ENCODE data around the gene CDC42EP3. TPM values are rescaled to one million over a fixed set of nuclear protein-coding genes. Genes with fewer than 3 reads are reported as not detected.

Gene CDC42EP3
- total RNA-seq, 1 donor: 136 TPM

DNA sequence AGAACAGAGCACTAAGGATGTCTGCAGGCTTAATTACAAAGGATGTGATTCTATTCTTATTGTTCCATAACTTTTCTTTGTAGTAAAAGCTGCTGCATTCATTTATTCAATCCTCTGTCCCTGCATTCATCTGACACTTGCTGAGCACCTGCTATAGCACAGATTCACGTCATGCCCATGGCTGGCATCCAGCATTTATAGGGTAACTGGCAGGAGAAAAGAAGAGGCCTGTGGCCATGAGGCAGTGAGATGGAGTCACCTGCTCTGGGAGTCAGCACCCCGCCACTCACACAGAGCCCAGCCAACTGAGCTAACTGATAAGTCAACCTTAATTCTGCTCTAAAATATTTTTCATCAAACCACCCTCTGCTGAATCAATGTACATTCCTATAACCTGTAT lies 18.3 kb upstream of the CDC42EP3 start:
- Histone ChIP-seq H3K4me1 (ENCODE audit: insufficient read depth, low read length) (peaks cover 28% of the 10 kb centered on the region), H3K9me3 (ENCODE audit: low read depth, low read length) (no peaks in the 10 kb centered on the region), H3K79me2 (ENCODE audit: insufficient read depth, low read length) (no peaks in the 10 kb centered on the region), H2AFZ (ENCODE audit: low read length) (no peak overlapping the region), H3K27ac (ENCODE audit: low read depth, low read length) (peak overlapping the region; percentile 73), H4K20me1 (ENCODE audit: insufficient read depth, low read length) (no peaks in the 10 kb centered on the region), H3K4me2 (ENCODE audit: insufficient read depth, low read length) (no peak overlapping the region), H3K36me3 (ENCODE audit: insufficient read depth, low read length) (no peaks in the 10 kb centered on the region), H3K4me3 (ENCODE audit: insufficient read depth, low read length) (no peak overlapping the region), H3K27me3 (ENCODE audit: insufficient read depth, low read length) (no peaks in the 10 kb centered on the region)
- TF ChIP-seq CTCF (IDR thresholded peaks at IDR 0.05; ENCODE audit: extremely low read depth, low read depth, low read length): no peak
- no peak for DNase-seq (ENCODE audit: insufficient read length, low spot score, missing footprints)

- peak overlapping the region; percentile 41 for H3K4me2 ChIP-seq (ENCODE audit: insufficient read depth, low read length)
Measured at GRCh38 chr2:37688771-37689468, 17.5 kb upstream of the CDC42EP3 start.

GRCh38 chr2:37686792-37687526 lies 15.5 kb upstream of the CDC42EP3 start:
- peak overlapping the region; percentile 21 for H3K27ac ChIP-seq (ENCODE audit: low read depth, low read length)
- H3K27me3 ChIP-seq (ENCODE audit: insufficient read depth, low read length): no peaks in the 10 kb centered on the region
- TF ChIP-seq CTCF (IDR thresholded peaks at IDR 0.05; ENCODE audit: extremely low read depth, low read depth, low read length): no peak
- no peaks in the 10 kb centered on the region for H4K20me1 ChIP-seq (ENCODE audit: insufficient read depth, low read length)
- H3K4me3 ChIP-seq (ENCODE audit: insufficient read depth, low read length): no peak overlapping the region
- no peak overlapping the region for H3K4me2 ChIP-seq (ENCODE audit: insufficient read depth, low read length)
- H3K4me1 ChIP-seq (ENCODE audit: insufficient read depth, low read length): peaks cover 30% of the 10 kb centered on the region
- no peak overlapping the region for H2AFZ ChIP-seq (ENCODE audit: low read length)
- H3K79me2 ChIP-seq (ENCODE audit: insufficient read depth, low read length): no peaks in the 10 kb centered on the region
- no peaks in the 10 kb centered on the region for H3K36me3 ChIP-seq (ENCODE audit: insufficient read depth, low read length)
- DNase-seq (ENCODE audit: insufficient read length, low spot score, missing footprints): peak; percentile 43
- H3K9me3 ChIP-seq (ENCODE audit: low read depth, low read length): no peaks in the 10 kb centered on the region

More at GRCh38 chr2:37688771-37689468, 17.5 kb upstream of the CDC42EP3 start:
- peak overlapping the region; percentile 73 for H3K27ac ChIP-seq (ENCODE audit: low read depth, low read length)
- no peaks in the 10 kb centered on the region for H3K9me3 ChIP-seq (ENCODE audit: low read depth, low read length)
- no peaks in the 10 kb centered on the region for H3K79me2 ChIP-seq (ENCODE audit: insufficient read depth, low read length)
- no peak for TF ChIP-seq CTCF (IDR thresholded peaks at IDR 0.05; ENCODE audit: extremely low read depth, low read depth, low read length)
- peak overlapping the region; percentile 40 for H2AFZ ChIP-seq (ENCODE audit: low read length)
- peaks cover 28% of the 10 kb centered on the region for H3K4me1 ChIP-seq (ENCODE audit: insufficient read depth, low read length)
- no peak for DNase-seq (ENCODE audit: insufficient read length, low spot score, missing footprints)
- no peaks in the 10 kb centered on the region for H3K36me3 ChIP-seq (ENCODE audit: insufficient read depth, low read length)
- no peaks in the 10 kb centered on the region for H4K20me1 ChIP-seq (ENCODE audit: insufficient read depth, low read length)
- no peak overlapping the region for H3K4me3 ChIP-seq (ENCODE audit: insufficient read depth, low read length)
- H3K27me3 ChIP-seq (ENCODE audit: insufficient read depth, low read length): no peaks in the 10 kb centered on the region

- Histone ChIP-seq H4K20me1 (ENCODE audit: insufficient read depth, low read length) (no peaks in the 10 kb centered on the region), H3K79me2 (ENCODE audit: insufficient read depth, low read length) (no peaks in the 10 kb centered on the region), H3K4me3 (ENCODE audit: insufficient read depth, low read length) (no peak overlapping the region), H3K4me1 (ENCODE audit: insufficient read depth, low read length) (peaks cover 30% of the 10 kb centered on the region), H3K9me3 (ENCODE audit: low read depth, low read length) (no peaks in the 10 kb centered on the region), H2AFZ (ENCODE audit: low read length) (no peak overlapping the region), H3K27me3 (ENCODE audit: insufficient read depth, low read length) (no peaks in the 10 kb centered on the region), H3K36me3 (ENCODE audit: insufficient read depth, low read length) (no peaks in the 10 kb centered on the region), H3K4me2 (ENCODE audit: insufficient read depth, low read length) (no peak overlapping the region), H3K27ac (ENCODE audit: low read depth, low read length) (no peak overlapping the region)
- no peak for TF ChIP-seq CTCF (IDR thresholded peaks at IDR 0.05; ENCODE audit: extremely low read depth, low read depth, low read length)
- DNase-seq (ENCODE audit: insufficient read length, low spot score, missing footprints): no peak
Measured at GRCh38 chr2:37684809-37685208, 13.4 kb upstream of the CDC42EP3 start.

Measured in osteoblast (primary cell).